GM18519 (cell line): Measurements from ENCODE around the gene PVR.

Experiments
- ATAC-seq: cut with Tn5 transposase; IDR thresholded peaks from one replicate; pipeline ENCODE4 v1.9.1; 2021; ENCODE audit warnings: mild to moderate bottlenecking, moderate library complexity; ENCODE audit not compliant: unreplicated experiment, low FRiP score

PVR gene

GRCh38 chr19:44642377-44642776, 1.3 kb upstream of the PVR start:
- no peak for ATAC-seq

GRCh38 chr19:44644402-44645016, 799 bp downstream of the PVR start:
- ATAC-seq, result no peak

GRCh38 chr19:44645407-44646048, 1.8 kb downstream of the PVR start:
- ATAC-seq, result no peak

- ATAC-seq, result no peak
Measured at GRCh38 chr19:44646049-44646416, 2.3 kb downstream of the PVR start.

- ATAC-seq, result no peak
Measured at GRCh38 chr19:44647144-44647543, 3.4 kb downstream of the PVR start.

- ATAC-seq, result no peak
Measured at GRCh38 chr19:44648631-44649251, 5.0 kb downstream of the PVR start.

- no peak for ATAC-seq
Measured at GRCh38 chr19:44649578-44650145, 6.0 kb downstream of the PVR start.

GRCh38 chr19:44653343-44653742, 9.6 kb downstream of the PVR start:
- no peak for ATAC-seq

- peak; percentile 39 for ATAC-seq
Measured at GRCh38 chr19:44653977-44654774, 10.5 kb downstream of the PVR start.

GRCh38 chr19:44657211-44657921, 13.7 kb downstream of the PVR start:
- no peak for ATAC-seq

GRCh38 chr19:44658069-44658733, 14.5 kb downstream of the PVR start:
- no peak for ATAC-seq

- ATAC-seq, result no peak
Measured at GRCh38 chr19:44660081-44660480, 16.4 kb downstream of the PVR start.

GRCh38 chr19:44661205-44661604, 17.5 kb downstream of the PVR start:
- no peak for ATAC-seq

GRCh38 chr19:44661904-44662303, 18.2 kb downstream of the PVR start:
- ATAC-seq, result no peak

GRCh38 chr19:44662691-44663385, 19.1 kb downstream of the PVR start:
- no peak for ATAC-seq

GRCh38 chr19:44663996-44664395, 20.3 kb downstream of the PVR start:
- no peak for ATAC-seq

GRCh38 chr19:44664976-44665375, 21.3 kb downstream of the PVR start:
- ATAC-seq, result no peak

- no peak for ATAC-seq
Measured at GRCh38 chr19:44666852-44667556, 23.3 kb downstream of the PVR start.
